ENCODE data around the gene HOXC13.

DNA sequence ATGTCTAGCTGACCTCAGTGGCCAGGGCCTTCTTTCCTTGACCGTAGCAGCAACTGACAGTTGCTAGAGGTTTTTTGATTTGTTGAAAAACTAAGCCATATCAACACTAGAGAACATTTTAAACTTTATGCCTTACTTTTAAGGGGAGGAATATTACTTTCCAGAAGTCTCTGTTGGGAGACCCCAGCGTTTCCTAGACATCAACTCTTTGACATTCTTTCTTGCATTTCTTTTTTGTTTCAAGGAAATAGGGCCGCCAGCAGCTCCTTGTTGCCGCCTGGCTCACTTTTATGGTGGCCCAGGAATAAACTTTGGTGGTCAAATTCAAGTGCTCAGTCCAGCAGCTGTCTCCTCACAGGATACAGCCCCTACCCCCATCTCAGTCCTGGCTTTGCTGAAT is 31.8 kb downstream of the HOXC13 start:
- TF ChIP-seq CTCF (IDR thresholded peaks at IDR 0.05; ENCODE audit: borderline replicate concordance, extremely low read depth, low read length, poor library complexity, severe bottlenecking) = no peak
- no peak for TF ChIP-seq EZH2 (IDR thresholded peaks at IDR 0.05; ENCODE audit: borderline replicate concordance, low read depth, low read length, severe bottlenecking)
